ENCODE results near the gene IKZF4.
"Not testable (repeated sequence)": the region's sequence is repeated elsewhere in the genome, so short reads cannot be mapped to it uniquely, and the experiment has no call there.

IKZF4 gene

GRCh38 chr12:56040151-56040550, 19.3 kb downstream of the IKZF4 start:
- no peak for DNase-seq (ENCODE audit: low read depth in 2 of 2)

GRCh38 chr12:56040963-56041551, 20.2 kb downstream of the IKZF4 start:
- no peak for DNase-seq (ENCODE audit: low read depth in 2 of 2)

DNA sequence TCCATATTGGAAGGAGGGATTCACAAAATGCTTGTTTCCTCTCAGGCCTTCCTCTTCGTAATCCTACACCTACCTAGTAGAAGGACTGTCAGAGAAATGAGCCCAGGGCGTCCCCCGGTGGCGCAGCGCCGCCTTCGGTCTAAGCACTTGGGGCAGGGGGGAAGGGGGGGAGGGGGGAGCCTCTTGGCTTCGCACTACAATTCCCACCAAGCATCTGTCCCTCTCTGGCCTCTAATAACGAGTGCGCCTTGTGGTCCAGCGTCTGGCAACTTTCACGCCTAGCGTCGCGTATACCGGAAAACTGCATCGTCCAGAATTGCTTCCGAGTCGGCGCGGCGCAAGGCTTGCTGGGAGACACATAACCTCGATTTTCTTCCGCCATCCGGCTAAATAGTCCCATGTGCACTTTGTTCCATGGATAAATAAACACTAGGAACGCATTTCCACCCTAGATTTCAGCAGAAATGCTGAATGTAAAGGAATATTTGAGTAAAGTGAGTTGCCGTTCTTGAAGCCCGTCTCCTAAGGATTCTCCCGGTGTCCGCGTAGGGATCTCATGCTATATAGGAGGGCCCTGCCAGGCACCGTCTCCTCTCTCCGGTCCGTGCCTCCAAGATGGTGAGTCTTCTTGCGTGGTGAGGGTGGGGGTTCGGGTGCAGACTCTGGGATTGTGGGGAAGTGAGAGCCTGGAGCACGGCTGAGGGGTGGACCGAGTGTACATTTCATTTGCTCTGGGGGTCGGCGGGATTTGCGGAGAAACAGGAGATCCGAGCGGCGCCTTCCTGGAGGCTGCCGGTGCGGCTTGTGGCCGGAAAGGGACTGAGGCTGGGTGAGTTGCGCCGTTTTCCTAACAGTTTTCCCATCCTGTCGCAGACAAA, 20.9 kb downstream of the IKZF4 start, which contains the start of gene RPS26:
RPS26 (plus strand) TSS at position 367 of the 878 bp plus-strand sequence; CDS start at position 616, 249 bp downstream.
- peak; percentile 79 to 86 for DNase-seq (ENCODE audit: low read depth in 2 of 2)

GRCh38 chr12:56042430-56042813, 21.6 kb downstream of the IKZF4 start:
- not testable (repeated sequence) for DNase-seq (ENCODE audit: low read depth in 2 of 2)

GRCh38 chr12:56042843-56043242, 22.0 kb downstream of the IKZF4 start:
- no peak for DNase-seq (ENCODE audit: low read depth in 2 of 2)

- DNase-seq (ENCODE audit: low read depth in 2 of 2) = no peak
These were observed 25.4 kb downstream of the IKZF4 start for GRCh38 chr12:56046027-56046780.

DNA sequence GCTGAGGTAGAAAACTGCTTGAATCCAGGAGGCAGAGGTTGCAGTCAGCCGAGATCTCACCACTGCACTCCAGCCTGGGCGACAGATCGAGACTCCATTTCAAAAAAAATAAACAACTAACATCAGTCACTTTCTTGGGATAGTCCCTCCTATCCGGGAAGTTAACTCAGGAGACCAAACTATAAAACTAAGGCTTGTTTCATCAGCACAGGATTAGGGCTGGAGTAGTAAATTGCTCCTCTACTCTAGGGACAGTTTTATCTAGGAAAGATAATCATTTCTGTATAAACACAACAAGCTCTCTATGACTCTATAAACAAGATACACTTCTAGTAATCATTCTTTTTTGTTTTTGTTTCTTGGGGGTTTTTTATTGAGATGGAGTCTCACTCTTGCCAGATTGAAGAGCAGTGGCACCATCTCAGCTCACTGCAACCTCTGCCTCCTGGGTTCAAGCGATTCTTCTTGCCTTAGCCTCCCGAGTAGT, 32.6 kb downstream of the IKZF4 start:
- no peak for DNase-seq (ENCODE audit: low read depth in 2 of 2)

DNA sequence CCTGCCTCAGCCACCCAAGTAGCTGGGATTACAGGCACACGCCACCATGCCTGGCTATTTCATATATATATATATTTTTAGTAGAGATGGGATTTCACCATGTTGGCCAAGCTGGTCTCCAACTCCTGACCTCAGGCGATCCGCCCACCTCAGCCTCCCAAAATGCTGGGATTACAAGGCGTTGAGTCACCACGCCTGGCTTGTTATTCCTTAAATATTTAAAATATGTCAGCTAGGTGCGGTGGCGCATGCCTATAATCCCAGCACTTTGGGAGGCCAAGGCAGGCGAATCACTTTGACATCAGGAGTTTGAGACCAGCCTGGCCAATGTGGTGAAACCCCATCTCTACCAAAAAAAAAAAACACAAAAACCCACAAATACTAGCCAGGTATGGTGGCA, 39.1 kb downstream of the IKZF4 start:
- not testable (repeated sequence) for DNase-seq (ENCODE audit: low read depth in 2 of 2)

DNA sequence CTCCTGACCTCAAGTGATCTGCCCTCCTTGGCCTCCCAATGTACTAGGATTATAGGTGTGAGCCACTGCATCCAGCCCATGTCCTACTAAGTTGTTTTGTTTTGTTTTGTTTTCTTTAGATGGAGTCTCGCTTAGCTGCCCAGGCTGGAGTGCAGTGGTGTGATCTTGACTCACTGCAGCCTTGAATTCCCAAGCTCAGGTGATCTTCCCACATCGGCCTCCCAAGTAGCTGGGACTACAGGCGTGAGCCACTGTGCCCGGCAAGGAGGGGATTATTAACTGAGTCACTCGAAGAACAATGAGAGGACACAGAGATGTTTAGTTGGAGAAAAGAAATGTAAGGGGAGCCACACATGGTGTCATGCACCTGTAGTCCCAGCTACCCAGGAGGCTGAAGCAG, 41.1 kb downstream of the IKZF4 start:
- DNase-seq (ENCODE audit: low read depth in 2 of 2) = no peak

DNA sequence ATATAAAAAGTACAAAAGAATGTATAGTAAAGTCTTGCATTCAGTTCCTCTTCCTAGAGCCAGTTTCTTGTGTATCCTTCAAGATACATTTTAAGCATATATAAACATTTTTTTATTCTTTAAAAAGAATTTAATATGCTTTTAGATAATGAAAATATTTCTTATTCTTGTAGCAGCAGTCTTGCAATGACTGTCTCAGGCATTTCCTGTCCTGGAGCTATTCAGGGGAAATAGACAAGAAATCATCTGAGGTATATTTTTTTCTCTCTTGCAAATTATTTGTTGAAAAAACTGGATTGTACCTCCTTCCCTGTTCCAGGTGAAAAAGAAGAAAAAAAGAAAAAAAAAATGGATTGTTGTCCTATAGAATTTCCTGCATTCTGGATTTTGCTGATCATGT, 42.2 kb downstream of the IKZF4 start:
- no peak for DNase-seq (ENCODE audit: low read depth in 2 of 2)

GRCh38 chr12:56071648-56072047, 50.8 kb downstream of the IKZF4 start:
- no peak for DNase-seq (ENCODE audit: low read depth in 2 of 2)

GRCh38 chr12:56074396-56074795, 53.6 kb downstream of the IKZF4 start:
- DNase-seq (ENCODE audit: low read depth in 2 of 2) = no peak

GRCh38 chr12:56077966-56078365, 57.1 kb downstream of the IKZF4 start:
- not testable (repeated sequence) for DNase-seq (ENCODE audit: low read depth in 2 of 2)

DNA sequence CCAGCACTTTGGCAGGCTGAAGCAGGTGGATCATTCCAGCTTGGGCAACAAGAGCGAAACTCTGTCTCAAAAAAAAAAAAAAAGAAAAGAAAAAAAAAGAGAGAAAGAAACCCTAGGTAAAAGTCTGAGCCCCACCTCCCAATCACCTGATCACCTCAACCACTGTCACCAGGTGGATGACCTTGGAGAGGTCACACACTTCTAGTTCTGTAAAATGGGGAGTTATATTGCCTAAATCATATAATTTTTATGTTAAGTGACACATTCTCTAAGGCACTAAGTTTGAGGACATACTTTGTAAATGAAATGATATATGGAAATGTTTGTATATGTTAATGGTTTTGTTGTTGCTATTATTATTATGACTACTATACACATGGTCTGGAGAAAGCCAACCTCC, 57.6 kb downstream of the IKZF4 start:
- DNase-seq (ENCODE audit: low read depth in 2 of 2) = no peak

DNA sequence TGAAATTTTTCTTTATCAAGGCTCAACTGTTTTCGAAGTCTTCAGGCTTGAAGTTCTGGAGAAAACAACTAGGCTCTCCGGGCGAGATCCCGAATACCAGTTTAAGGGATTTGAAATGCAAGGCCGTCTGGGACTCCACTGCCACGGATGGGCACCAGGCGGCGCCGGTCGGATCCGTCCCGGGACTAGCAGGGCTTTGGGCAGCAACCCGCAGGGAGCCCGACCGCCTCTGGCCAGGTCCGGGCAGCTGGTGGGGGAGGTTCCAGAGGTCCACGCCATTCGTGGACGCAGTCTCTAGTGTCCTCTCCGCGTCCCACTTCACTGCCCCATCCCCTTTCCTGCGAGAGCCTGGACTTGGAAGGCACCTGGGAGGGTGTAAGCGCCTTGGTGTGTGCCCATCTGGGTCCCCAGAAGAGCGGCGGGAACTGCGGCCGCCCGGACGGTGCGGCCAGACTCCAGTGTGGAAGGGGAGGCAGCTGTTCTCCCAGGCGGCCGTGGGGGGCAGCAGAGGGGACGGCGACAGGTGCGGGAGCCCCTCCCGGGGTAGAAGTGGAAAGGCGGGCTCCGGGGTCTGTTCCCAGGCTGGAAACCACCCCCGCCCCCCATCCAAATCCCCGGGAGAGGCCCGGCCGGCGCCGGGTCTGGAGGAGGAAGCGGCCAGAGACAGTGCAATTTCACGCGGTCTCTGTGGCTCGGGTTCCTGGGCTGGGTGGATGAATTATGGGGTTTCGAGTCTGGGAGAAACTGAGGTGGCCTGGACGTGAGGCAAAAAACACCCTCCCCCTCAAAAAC, 58.3 kb downstream of the IKZF4 start:
- DNase-seq (ENCODE audit: low read depth in 2 of 2) = peak in 1 of 2 donors; percentile 13

DNA sequence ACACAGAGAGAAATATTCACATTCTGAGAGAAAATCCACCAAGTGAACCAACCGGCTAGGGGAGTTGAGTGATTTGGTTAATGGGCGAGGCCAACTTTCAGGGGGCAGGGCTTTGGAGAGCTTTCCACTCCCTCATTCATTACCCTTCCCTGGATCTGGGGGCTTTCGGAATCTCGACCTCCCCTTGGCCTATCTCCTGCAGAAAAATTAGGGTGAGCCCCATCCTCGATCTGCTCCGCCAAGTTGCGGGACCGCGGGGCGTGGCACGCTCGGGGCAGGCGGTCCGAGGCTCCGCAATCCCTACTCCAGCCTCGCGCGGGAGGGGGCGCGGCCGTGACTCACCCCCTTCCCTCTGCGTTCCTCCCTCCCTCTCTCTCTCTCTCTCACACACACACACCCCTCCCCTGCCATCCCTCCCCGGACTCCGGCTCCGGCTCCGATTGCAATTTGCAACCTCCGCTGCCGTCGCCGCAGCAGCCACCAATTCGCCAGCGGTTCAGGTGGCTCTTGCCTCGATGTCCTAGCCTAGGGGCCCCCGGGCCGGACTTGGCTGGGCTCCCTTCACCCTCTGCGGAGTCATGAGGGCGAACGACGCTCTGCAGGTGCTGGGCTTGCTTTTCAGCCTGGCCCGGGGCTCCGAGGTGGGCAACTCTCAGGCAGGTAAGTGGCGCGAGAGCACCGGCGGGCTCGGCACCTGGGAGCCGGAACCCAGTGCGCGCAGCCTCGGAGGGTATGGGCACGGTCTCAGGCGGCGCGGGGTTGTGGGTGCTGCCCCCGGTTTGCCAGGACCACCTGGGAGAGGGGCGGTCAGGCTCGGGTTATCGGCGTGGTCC, 59.1 kb downstream of the IKZF4 start, which contains the start of gene ERBB3:
ERBB3 (plus strand) TSS at position 443 of the 833 bp plus-strand sequence; CDS start at position 579, 136 bp downstream.
- peak; percentile 43 to 55 for DNase-seq (ENCODE audit: low read depth in 2 of 2)

DNA sequence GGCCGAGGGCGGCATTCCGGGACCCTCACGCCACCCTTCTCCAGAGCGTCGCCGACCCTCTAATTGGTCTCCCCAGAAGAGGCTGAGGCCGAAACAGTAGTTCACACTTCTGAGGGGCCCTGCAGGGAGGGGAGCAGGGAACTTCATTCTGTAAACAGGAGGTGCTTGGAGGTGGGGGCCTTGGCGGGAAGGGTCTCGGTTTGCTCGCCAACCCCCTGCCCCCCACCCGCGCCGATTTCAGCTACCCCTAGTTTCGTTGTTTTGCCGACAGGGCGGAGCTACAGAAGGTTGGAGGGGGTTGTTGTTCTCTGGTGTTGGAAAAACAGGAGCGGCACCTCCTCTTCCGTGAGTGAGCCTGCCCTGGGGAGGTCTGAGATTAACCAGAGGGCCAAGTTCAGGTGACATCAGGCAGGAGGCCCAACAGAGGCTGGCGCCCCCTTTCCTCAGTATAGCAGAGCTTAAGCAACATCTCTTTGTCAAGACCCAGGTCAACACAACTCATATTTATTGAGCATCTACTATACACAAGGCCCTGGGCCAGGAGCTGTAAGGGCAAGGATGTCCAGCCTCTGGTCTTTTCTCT, 59.8 kb downstream of the IKZF4 start:
- no peak for DNase-seq (ENCODE audit: low read depth in 2 of 2)

- no peak for DNase-seq (ENCODE audit: low read depth in 2 of 2)
These were observed 60.8 kb downstream of the IKZF4 start for GRCh38 chr12:56081393-56082347.

GRCh38 chr12:56082382-56082781, 61.5 kb downstream of the IKZF4 start:
- no peak for DNase-seq (ENCODE audit: low read depth in 2 of 2)

Measured in stimulated activated CD8-positive, alpha-beta memory T cell treated with anti-CD3 and anti-CD28 coated beads, Interleukin-15, amount 100 ng/mL, for 4 hours (primary cell).